Gastroesophageal sphincter (tissue), 3 donors: ENCODE results near the gene FAM114A2.

Experiments used
- POLR2A ChIP-seq, 2 donors: fragments of 450-650 bp; IDR thresholded peaks; one replicate each; pipeline ENCODE4 v1.6.1; 2017; ENCODE audit warnings: antibody characterized with exemption in 2 of 2, mild to moderate bottlenecking in 2 of 2, moderate library complexity in 1 of 2
- POLR2AphosphoS5 ChIP-seq: sonication (generic); formaldehyde crosslinking; IDR thresholded peaks from one replicate; pipeline ENCODE4 v1.6.1; 2017; ENCODE audit warnings: antibody characterized with exemption
- TF ChIP-seq, protein P1 (sequence below), 4 experiments: fragments of 200-600 bp in 2 of 4; fragments of 450-650 bp in 2 of 4; sonication (generic) in 1 of 4; IDR thresholded peaks; one replicate each; pipeline ENCODE4 v1.5.1; 2017 to 2019; ENCODE audit warnings: antibody characterized with exemption in 4 of 4, mild to moderate bottlenecking in 2 of 4, moderate library complexity in 2 of 4

DNA sequence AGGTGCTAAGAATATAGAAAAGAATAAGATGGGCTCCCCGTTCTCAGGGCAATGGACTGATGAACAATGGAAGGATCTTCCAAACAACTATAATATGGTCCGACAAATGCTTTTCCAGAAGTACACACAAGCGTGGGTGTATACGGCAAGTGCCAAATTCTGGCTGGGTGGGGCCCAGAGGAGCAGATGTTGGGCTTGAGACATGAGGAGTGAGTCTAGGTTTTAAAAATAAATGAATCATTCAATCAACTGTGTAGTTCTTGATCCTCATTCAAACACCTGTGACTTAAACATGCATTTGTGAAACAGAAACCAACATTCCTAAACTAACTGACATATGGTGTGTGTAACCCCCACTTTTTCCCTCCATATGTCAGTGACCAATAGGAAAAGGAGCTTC, 47.9 kb upstream of the FAM114A2 start:
- TF ChIP-seq, protein P1, sequence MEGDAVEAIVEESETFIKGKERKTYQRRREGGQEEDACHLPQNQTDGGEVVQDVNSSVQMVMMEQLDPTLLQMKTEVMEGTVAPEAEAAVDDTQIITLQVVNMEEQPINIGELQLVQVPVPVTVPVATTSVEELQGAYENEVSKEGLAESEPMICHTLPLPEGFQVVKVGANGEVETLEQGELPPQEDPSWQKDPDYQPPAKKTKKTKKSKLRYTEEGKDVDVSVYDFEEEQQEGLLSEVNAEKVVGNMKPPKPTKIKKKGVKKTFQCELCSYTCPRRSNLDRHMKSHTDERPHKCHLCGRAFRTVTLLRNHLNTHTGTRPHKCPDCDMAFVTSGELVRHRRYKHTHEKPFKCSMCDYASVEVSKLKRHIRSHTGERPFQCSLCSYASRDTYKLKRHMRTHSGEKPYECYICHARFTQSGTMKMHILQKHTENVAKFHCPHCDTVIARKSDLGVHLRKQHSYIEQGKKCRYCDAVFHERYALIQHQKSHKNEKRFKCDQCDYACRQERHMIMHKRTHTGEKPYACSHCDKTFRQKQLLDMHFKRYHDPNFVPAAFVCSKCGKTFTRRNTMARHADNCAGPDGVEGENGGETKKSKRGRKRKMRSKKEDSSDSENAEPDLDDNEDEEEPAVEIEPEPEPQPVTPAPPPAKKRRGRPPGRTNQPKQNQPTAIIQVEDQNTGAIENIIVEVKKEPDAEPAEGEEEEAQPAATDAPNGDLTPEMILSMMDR (IDR thresholded peaks at IDR 0.05): no peak
- TF ChIP-seq POLR2AphosphoS5: no peak
- no peak for TF ChIP-seq POLR2A (IDR thresholded peaks at IDR 0.05)
